ENCODE data around the gene CCDC74A.

DNA sequence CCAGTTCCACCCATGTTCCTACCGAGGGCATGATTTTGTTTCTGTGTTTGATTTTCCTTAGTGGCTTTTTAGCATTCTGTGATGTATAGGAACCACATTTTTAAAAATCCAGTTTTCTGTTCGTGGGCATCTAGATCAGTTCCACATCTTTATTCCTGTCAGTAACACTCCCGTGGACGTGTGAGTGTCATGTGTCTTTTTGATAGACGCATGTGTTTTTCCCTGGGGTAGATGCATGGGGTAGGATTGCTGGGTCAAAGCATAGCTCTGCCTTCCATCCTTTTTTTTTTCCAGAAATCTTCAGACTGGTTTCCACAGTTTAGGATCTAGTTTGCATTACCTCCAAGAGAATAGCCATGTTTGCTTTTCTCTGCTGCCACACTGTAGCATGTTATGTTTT, 38.7 kb downstream of the CCDC74A start:
- TF ChIP-seq, protein P1, sequence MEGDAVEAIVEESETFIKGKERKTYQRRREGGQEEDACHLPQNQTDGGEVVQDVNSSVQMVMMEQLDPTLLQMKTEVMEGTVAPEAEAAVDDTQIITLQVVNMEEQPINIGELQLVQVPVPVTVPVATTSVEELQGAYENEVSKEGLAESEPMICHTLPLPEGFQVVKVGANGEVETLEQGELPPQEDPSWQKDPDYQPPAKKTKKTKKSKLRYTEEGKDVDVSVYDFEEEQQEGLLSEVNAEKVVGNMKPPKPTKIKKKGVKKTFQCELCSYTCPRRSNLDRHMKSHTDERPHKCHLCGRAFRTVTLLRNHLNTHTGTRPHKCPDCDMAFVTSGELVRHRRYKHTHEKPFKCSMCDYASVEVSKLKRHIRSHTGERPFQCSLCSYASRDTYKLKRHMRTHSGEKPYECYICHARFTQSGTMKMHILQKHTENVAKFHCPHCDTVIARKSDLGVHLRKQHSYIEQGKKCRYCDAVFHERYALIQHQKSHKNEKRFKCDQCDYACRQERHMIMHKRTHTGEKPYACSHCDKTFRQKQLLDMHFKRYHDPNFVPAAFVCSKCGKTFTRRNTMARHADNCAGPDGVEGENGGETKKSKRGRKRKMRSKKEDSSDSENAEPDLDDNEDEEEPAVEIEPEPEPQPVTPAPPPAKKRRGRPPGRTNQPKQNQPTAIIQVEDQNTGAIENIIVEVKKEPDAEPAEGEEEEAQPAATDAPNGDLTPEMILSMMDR (conservative IDR thresholded peaks at IDR 0.05; ENCODE audit: low read depth, low read length): no peak
- no peak for TF ChIP-seq EZH2 (IDR thresholded peaks at IDR 0.05; ENCODE audit: low read length, unreplicated experiment)
- TF ChIP-seq EZH2phosphoT487 (IDR thresholded peaks at IDR 0.05; ENCODE audit: borderline replicate concordance, low read length): no peak

Data from PC-3 (cell line).